ENCODE measurements around the gene CYP46A1. TPM values are rescaled to one million over a fixed set of nuclear protein-coding genes. Genes with fewer than 3 reads are reported as not detected.

CYP46A1 gene
- polyA plus RNA-seq, 2 of the 4 experiments (the other 2 are of a cell fraction): 0.06 to 0.13 TPM

- Histone ChIP-seq H3K27ac (no peak overlapping the region), H3K4me1 (no peaks in the 10 kb centered on the region), H3K4me2 (no peak overlapping the region), H3K9me3 (peaks cover 34% of the 10 kb centered on the region), H3K4me3 (no peak overlapping the region)
- ChIA-PET CTCF (interaction anchor here (1.2 to 1.5 kb wide), 2 partner anchors 16 to 183 kb away, joined by 3 to 4 read pairs; no protein-coding TSS in a partner anchor), POLR2A (no interaction called here)
- FAIRE-seq (no peak), DNase-seq (ENCODE audit: low read depth in 1 of 2, low spot score in 1 of 2) (no peak), ATAC-seq (no peak)
- no peak for TF ChIP-seq EHF (CRISPR knock-in tag; IDR thresholded peaks at IDR 0.05)
- no peak for TF ChIP-seq NFE2L2 (conservative IDR thresholded peaks at IDR 0.05; ENCODE audit: low read length)
- peak in 1 of 2 experiments; percentile 31; a peak in 2 of 4 replicates for TF ChIP-seq CEBPB (IDR thresholded peaks at IDR 0.05)
- no peak for TF ChIP-seq HMGXB4 (CRISPR knock-in tag; IDR thresholded peaks at IDR 0.05; ENCODE audit: borderline replicate concordance)
- no peak for TF ChIP-seq HES2 (IDR thresholded peaks at IDR 0.05)
- WGBS (ENCODE audit: missing lambda C conversion rate): 70% methylated on average over 2 of the region's 2 CpGs
Measured at GRCh38 chr14:99704037-99704436, 19.9 kb downstream of the CYP46A1 start.

GRCh38 chr14:99706107-99706900, 22.2 kb downstream of the CYP46A1 start:
- WGBS (ENCODE audit: missing lambda C conversion rate): 14% methylated on average over 8 of the region's 8 CpGs
- TF ChIP-seq ESRRA (IDR thresholded peaks at IDR 0.05; ENCODE audit: borderline replicate concordance, low read length): no peak
- no peak for TF ChIP-seq NR3C1 (IDR thresholded peaks at IDR 0.05)
- TF ChIP-seq JUNB (IDR thresholded peaks at IDR 0.05): no peak
- TF ChIP-seq EP300 (IDR thresholded peaks at IDR 0.05): no peak
- TF ChIP-seq MYC (IDR thresholded peaks at IDR 0.05; ENCODE audit: borderline replicate concordance, low read length): no peak
- Histone ChIP-seq H3K27ac (no peak overlapping the region), H3K4me3 (no peak overlapping the region), H3K4me2 (no peak overlapping the region), H3K9me3 (peaks cover 34% of the 10 kb centered on the region), H3K4me1 (no peaks in the 10 kb centered on the region)
- DNase-seq (ENCODE audit: low read depth in 1 of 2, low spot score in 1 of 2) (no peak), ATAC-seq (no peak), FAIRE-seq (no peak)
- POLR2A ChIA-PET: no interaction called here
- CTCF ChIA-PET: interaction anchor here (0.7 to 3.1 kb wide), 4 partner anchors 24 to 179 kb away, joined by 3 to 17 read pairs (median 3); no protein-coding TSS in a partner anchor

DNA sequence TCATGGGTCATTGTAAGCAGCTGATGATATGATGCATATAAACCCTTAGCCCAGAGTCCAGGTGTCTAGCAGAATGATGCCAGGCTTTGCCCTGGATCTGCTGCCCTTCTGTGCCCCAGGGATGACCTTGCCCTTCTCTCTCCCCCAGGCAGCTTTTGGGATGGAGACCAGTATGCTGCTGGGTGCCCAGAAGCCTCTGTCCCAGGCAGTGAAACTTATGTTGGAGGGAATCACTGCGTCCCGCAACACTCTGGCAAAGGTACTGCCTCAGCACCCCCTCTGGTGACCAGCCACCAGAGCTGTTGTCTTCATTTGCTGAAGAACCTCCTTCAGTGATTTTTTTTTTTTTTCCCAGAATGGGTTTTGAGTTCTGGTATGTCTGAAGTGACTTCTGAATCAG, 23.3 kb downstream of the CYP46A1 start:
- POLR2A ChIA-PET: no interaction called here
- no peak for DNase-seq (ENCODE audit: low read depth in 1 of 2, low spot score in 1 of 2)
- Histone ChIP-seq H3K4me1 (no peaks in the 10 kb centered on the region), H3K4me3 (no peak overlapping the region), H3K4me2 (no peak overlapping the region), H3K27ac (no peak overlapping the region), H3K9me3 (peaks cover 34% of the 10 kb centered on the region)
- ATAC-seq: no peak
- no peak for TF ChIP-seq EP300 (IDR thresholded peaks at IDR 0.05)
- TF ChIP-seq EHMT2 (IDR thresholded peaks at IDR 0.05; ENCODE audit: low read depth): no peak
- TF ChIP-seq CBX8 (IDR thresholded peaks at IDR 0.05): no peak
- no peak for TF ChIP-seq RFX5 (IDR thresholded peaks at IDR 0.05)
- no peak for TF ChIP-seq HEYL (CRISPR knock-in tag; IDR thresholded peaks at IDR 0.05)
- TF ChIP-seq KDM1A (IDR thresholded peaks at IDR 0.05; ENCODE audit: low read depth): no peak
- no peak for TF ChIP-seq SMC3 (IDR thresholded peaks at IDR 0.05)
- no peak for TF ChIP-seq HOXB5 (CRISPR knock-in tag; IDR thresholded peaks at IDR 0.05)
- no peak for TF ChIP-seq JUN (IDR thresholded peaks at IDR 0.05)
- TF ChIP-seq FOXS1 (CRISPR knock-in tag; IDR thresholded peaks at IDR 0.05): no peak
- no peak for TF ChIP-seq HOXA7 (CRISPR knock-in tag; IDR thresholded peaks at IDR 0.05)
- no peak for TF ChIP-seq MAX (IDR thresholded peaks at IDR 0.05)
- no peak for TF ChIP-seq NPAS2 (CRISPR knock-in tag; IDR thresholded peaks at IDR 0.05; ENCODE audit: borderline replicate concordance)
- no peak for FAIRE-seq
- WGBS (ENCODE audit: missing lambda C conversion rate): 94% methylated on average over 2 of the region's 2 CpGs
- CTCF ChIA-PET: interaction anchor here (0.9 to 3.1 kb wide), 2 partner anchors 23 to 42 kb away, joined by 3 to 17 read pairs; no protein-coding TSS in a partner anchor
